Trophoblast cell (in vitro differentiated cells and primary cell): ENCODE results near the gene GFRA1.

Source experiments
- DNase-seq, 2 donors: peaks; one replicate each; pipeline ENCODE4 v3.0.0-alpha.2; 2016
- H2AFZ ChIP-seq: 2 replicates; pipeline ENCODE4 v1.6.1; 2013; ENCODE audit warnings: low read length, moderate library complexity, mild to moderate bottlenecking; ENCODE audit not compliant: insufficient read depth, poor library complexity
- H2AK5ac ChIP-seq: 2 replicates; pipeline ENCODE4 v1.6.1; 2013; ENCODE audit warnings: mild to moderate bottlenecking, low read length
- H2BK120ac ChIP-seq: 2 replicates; pipeline ENCODE4 v1.6.1; 2013; ENCODE audit warnings: low read length, mild to moderate bottlenecking, moderate library complexity; ENCODE audit not compliant: insufficient read depth, poor library complexity
- H2BK12ac ChIP-seq: 2 replicates; pipeline ENCODE4 v1.6.1; 2013; ENCODE audit warnings: mild to moderate bottlenecking, low read length, moderate library complexity
- H2BK5ac ChIP-seq: 2 replicates; pipeline ENCODE4 v1.6.1; 2013; ENCODE audit warnings: low read length, low read depth, moderate library complexity, mild to moderate bottlenecking; ENCODE audit not compliant: poor library complexity
- H3K14ac ChIP-seq: 2 replicates; pipeline ENCODE4 v1.6.1; 2013; ENCODE audit warnings: mild to moderate bottlenecking, low read length
- H3K18ac ChIP-seq: 2 replicates; pipeline ENCODE4 v1.6.1; 2013; ENCODE audit warnings: mild to moderate bottlenecking, low read length
- H3K23ac ChIP-seq: 2 replicates; pipeline ENCODE4 v1.6.1; 2013; ENCODE audit warnings: low read length
- H3K27ac ChIP-seq: 2 replicates; pipeline ENCODE4 v1.5.1; 2013; ENCODE audit warnings: low read depth, mild to moderate bottlenecking, inconsistent platforms, low read length, moderate library complexity
- H3K27me3 ChIP-seq: 2 replicates; pipeline ENCODE4 v1.6.1; 2013; ENCODE audit warnings: inconsistent platforms, mild to moderate bottlenecking, low read length, moderate library complexity; ENCODE audit not compliant: insufficient read depth
- H3K36me3 ChIP-seq, 2 experiments: 1 replicate in 1 of 2; 2 replicates in 1 of 2; pipeline ENCODE4 v1.6.1; 2013; ENCODE audit warnings: low read length in 2 of 2, mild to moderate bottlenecking in 2 of 2, moderate library complexity in 1 of 2; ENCODE audit not compliant: insufficient read depth in 2 of 2, control insufficient read depth in 1 of 2
- H3K4ac ChIP-seq: 2 replicates; pipeline ENCODE4 v1.6.1; 2013; ENCODE audit warnings: low read depth, mild to moderate bottlenecking, low read length, moderate library complexity
- H3K4me1 ChIP-seq, 2 experiments: 1 replicate in 1 of 2; 2 replicates in 1 of 2; pipeline ENCODE4 v1.6.1; 2013; ENCODE audit warnings: low read length in 2 of 2, mild to moderate bottlenecking in 2 of 2, moderate library complexity in 1 of 2; ENCODE audit not compliant: insufficient read depth in 2 of 2, control insufficient read depth in 1 of 2
- H3K4me2 ChIP-seq: 2 replicates; pipeline ENCODE4 v1.6.1; 2013; ENCODE audit warnings: inconsistent platforms, mild to moderate bottlenecking, low read length, moderate library complexity
- H3K4me3 ChIP-seq: 2 replicates; pipeline ENCODE4 v1.5.1; 2013; ENCODE audit warnings: mild to moderate bottlenecking, low read depth, low read length, inconsistent platforms
- H3K79me1 ChIP-seq: one replicate; pipeline ENCODE4 v1.6.1; 2013; ENCODE audit warnings: low read length
- H3K79me2 ChIP-seq: 2 replicates; pipeline ENCODE4 v1.6.1; 2013; ENCODE audit warnings: low read length, mild to moderate bottlenecking; ENCODE audit not compliant: control insufficient read depth, insufficient read depth, poor library complexity
- H3K9ac ChIP-seq: 2 replicates; pipeline ENCODE4 v1.6.1; 2013; ENCODE audit warnings: mild to moderate bottlenecking, low read length
- H3K9me3 ChIP-seq: 2 replicates; pipeline ENCODE4 v1.6.1; 2013; ENCODE audit warnings: low read depth, mild to moderate bottlenecking, control low read depth, inconsistent platforms, low read length; ENCODE audit not compliant: insufficient read depth
- H4K12ac ChIP-seq: 2 replicates; pipeline ENCODE4 v1.6.1; 2013; ENCODE audit warnings: low read depth, mild to moderate bottlenecking, low read length, moderate library complexity
- H4K8ac ChIP-seq: 2 replicates; pipeline ENCODE4 v1.6.1; 2013; ENCODE audit warnings: low read depth, mild to moderate bottlenecking, low read length, moderate library complexity
- H4K91ac ChIP-seq: one replicate; pipeline ENCODE4 v1.6.1; 2013; ENCODE audit warnings: low read depth, mild to moderate bottlenecking, low read length, moderate library complexity
- WGBS: extraction: QIAGEN DNeasy Blood & Tissue Kit; methylation state at CpG from one replicate; pipeline ENCODE4 v1.1.7; 2013; ENCODE audit warnings: missing lambda C conversion rate; ENCODE audit not compliant: insufficient read length, insufficient coverage; ENCODE audit errors: extremely low coverage; 5-methylcytosine and 5-hydroxymethylcytosine counted together

Gene GFRA1

GRCh38 chr10:116133634-116134033 is 139.4 kb downstream of the GFRA1 start:
- Histone ChIP-seq H2BK5ac (no peak overlapping the region), H2BK12ac (no peak overlapping the region), H3K79me1 (no peaks in the 10 kb centered on the region), H4K91ac (no peak overlapping the region), H3K4ac (no peak overlapping the region), H3K4me2 (no peak overlapping the region), H3K9ac (no peak overlapping the region), H4K12ac (no peak overlapping the region), H3K14ac (no peak overlapping the region), H3K9me3 (no peaks in the 10 kb centered on the region), H3K27me3 (no peaks in the 10 kb centered on the region), H3K4me3 (no peak overlapping the region), H2AFZ (no peak overlapping the region), H4K8ac (no peak overlapping the region), H3K18ac (no peak overlapping the region), H2BK120ac (no peak overlapping the region), H3K4me1 (peaks cover 0 to 9% of the 10 kb centered on the region in 2 experiments), H3K23ac (no peak overlapping the region), H3K79me2 (no peaks in the 10 kb centered on the region), H2AK5ac (no peak overlapping the region), H3K36me3 (no peaks in the 10 kb centered on the region), H3K27ac (no peak overlapping the region)
- no CpG with 5 or more reads among the region's 7 CpGs for WGBS
- DNase-seq: peak; percentile 6 to 54

GRCh38 chr10:116132780-116133399 is 140.1 kb downstream of the GFRA1 start:
- peak; percentile 7 to 57 for DNase-seq
- H2BK12ac ChIP-seq: no peak overlapping the region
- H3K36me3 ChIP-seq: no peaks in the 10 kb centered on the region
- H3K18ac ChIP-seq: no peak overlapping the region
- WGBS: no CpG with 5 or more reads among the region's 13 CpGs
- no peak overlapping the region for H2BK5ac ChIP-seq
- H3K79me2 ChIP-seq: no peaks in the 10 kb centered on the region
- no peak overlapping the region for H3K4me2 ChIP-seq
- no peaks in the 10 kb centered on the region for H3K9me3 ChIP-seq
- H4K91ac ChIP-seq: no peak overlapping the region
- no peak overlapping the region for H4K12ac ChIP-seq
- H3K14ac ChIP-seq: no peak overlapping the region
- peaks cover 0 to 9% of the 10 kb centered on the region in 2 experiments for H3K4me1 ChIP-seq
- H2AK5ac ChIP-seq: no peak overlapping the region
- H3K27ac ChIP-seq: no peak overlapping the region
- H3K27me3 ChIP-seq: no peaks in the 10 kb centered on the region
- H3K4ac ChIP-seq: no peak overlapping the region
- H3K23ac ChIP-seq: no peak overlapping the region
- H2AFZ ChIP-seq: no peak overlapping the region
- H4K8ac ChIP-seq: no peak overlapping the region
- H3K9ac ChIP-seq: no peak overlapping the region
- no peak overlapping the region for H2BK120ac ChIP-seq
- no peaks in the 10 kb centered on the region for H3K79me1 ChIP-seq
- H3K4me3 ChIP-seq: no peak overlapping the region

GRCh38 chr10:116130006-116130405 is 143.0 kb downstream of the GFRA1 start:
- WGBS: no CpG with 5 or more reads among the region's 1 CpG
- no peaks in the 10 kb centered on the region for H3K79me2 ChIP-seq

GRCh38 chr10:116126954-116127695 is 145.9 kb downstream of the GFRA1 start:
- Histone ChIP-seq H3K4ac (no peak overlapping the region), H3K27ac (no peak overlapping the region), H4K8ac (no peak overlapping the region), H2BK12ac (no peak overlapping the region), H2BK120ac (no peak overlapping the region), H3K9me3 (peaks cover 3% of the 10 kb centered on the region), H3K79me1 (no peaks in the 10 kb centered on the region), H3K4me1 (no peaks in the 10 kb centered on the region), H3K23ac (no peak overlapping the region), H2AK5ac (no peak overlapping the region), H3K4me3 (no peak overlapping the region), H4K91ac (no peak overlapping the region), H3K4me2 (no peak overlapping the region), H3K79me2 (no peaks in the 10 kb centered on the region), H4K12ac (no peak overlapping the region), H3K14ac (no peak overlapping the region), H3K9ac (no peak overlapping the region), H3K27me3 (no peaks in the 10 kb centered on the region), H3K36me3 (no peaks in the 10 kb centered on the region), H3K18ac (no peak overlapping the region), H2AFZ (no peak overlapping the region), H2BK5ac (no peak overlapping the region)
- DNase-seq: no peak
- WGBS: no CpG with 5 or more reads among the region's 10 CpGs

More at GRCh38 chr10:116130006-116130405, 143.0 kb downstream of the GFRA1 start:
- peaks cover 2% of the 10 kb centered on the region for H3K9me3 ChIP-seq
- H2BK5ac ChIP-seq: no peak overlapping the region
- H4K8ac ChIP-seq: no peak overlapping the region
- H3K36me3 ChIP-seq: no peaks in the 10 kb centered on the region
- no peak overlapping the region for H2BK12ac ChIP-seq
- H3K27me3 ChIP-seq: no peaks in the 10 kb centered on the region
- no peak overlapping the region for H4K91ac ChIP-seq
- H3K4me1 ChIP-seq: peaks cover 0 to 9% of the 10 kb centered on the region in 2 experiments
- H3K23ac ChIP-seq: no peak overlapping the region
- no peak for DNase-seq
- no peak overlapping the region for H2AFZ ChIP-seq
- H2BK120ac ChIP-seq: no peak overlapping the region
- no peak overlapping the region for H3K4me3 ChIP-seq
- no peak overlapping the region for H3K18ac ChIP-seq
- no peak overlapping the region for H4K12ac ChIP-seq
- no peaks in the 10 kb centered on the region for H3K79me1 ChIP-seq
- H3K9ac ChIP-seq: no peak overlapping the region
- no peak overlapping the region for H3K4me2 ChIP-seq
- no peak overlapping the region for H3K14ac ChIP-seq
- no peak overlapping the region for H2AK5ac ChIP-seq
- H3K4ac ChIP-seq: no peak overlapping the region
- no peak overlapping the region for H3K27ac ChIP-seq
